NCI-H2171 (cell line): Measurements from ENCODE around the gene WSB2.

Experiments used
- DNase-seq: peaks from one replicate; lab custom pipeline; 2025; lab: John Stamatoyannopoulos, UW

The WSB2 gene

DNA sequence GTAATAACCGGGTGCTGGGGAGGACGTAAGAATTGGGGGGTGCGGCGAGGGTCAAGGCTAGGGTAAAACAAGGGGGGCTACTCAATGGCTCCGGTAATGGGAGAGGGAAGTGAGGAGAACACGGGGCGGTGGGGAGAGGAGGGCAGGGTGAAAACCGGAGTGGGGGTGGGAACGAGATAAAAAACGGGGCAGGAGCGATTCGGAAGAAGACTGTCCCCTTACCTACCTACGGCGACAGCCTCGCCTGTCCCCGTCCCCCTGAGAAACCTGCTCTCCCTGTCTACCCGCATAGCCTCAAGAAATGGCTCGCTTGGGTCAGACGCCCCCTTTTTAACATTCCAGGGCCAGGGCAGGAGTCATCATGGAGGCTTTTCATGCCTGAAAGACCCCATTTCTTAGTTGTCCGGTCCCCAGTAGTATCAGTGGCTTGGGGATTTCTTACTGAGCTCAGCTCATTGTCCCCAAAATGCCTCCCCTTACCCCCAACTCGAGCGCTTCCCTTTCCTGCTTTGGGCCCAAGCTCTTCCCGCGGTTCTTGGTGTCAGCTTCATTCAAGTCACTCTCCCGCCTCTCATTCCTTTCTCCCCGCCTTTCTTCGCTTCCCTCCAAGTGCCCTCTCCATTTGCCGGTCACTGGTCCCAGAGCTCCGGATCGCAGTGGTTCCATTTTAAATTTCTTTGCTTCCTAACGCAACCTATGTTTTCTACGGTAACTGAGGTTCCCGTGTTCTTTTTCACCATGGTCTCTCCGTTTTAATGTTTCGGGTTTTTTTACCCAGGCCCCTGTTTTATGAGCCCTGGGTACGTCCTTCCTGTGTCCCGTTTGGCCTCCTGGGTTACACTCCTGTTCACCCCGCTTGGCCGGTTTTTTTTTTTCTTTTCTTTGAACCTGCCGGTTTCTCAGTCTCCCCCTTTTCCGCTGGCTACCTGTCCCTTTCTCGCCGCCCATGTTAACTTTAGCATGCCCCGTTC is 1.2 kb upstream of the WSB2 start:
- no peak for DNase-seq

DNA sequence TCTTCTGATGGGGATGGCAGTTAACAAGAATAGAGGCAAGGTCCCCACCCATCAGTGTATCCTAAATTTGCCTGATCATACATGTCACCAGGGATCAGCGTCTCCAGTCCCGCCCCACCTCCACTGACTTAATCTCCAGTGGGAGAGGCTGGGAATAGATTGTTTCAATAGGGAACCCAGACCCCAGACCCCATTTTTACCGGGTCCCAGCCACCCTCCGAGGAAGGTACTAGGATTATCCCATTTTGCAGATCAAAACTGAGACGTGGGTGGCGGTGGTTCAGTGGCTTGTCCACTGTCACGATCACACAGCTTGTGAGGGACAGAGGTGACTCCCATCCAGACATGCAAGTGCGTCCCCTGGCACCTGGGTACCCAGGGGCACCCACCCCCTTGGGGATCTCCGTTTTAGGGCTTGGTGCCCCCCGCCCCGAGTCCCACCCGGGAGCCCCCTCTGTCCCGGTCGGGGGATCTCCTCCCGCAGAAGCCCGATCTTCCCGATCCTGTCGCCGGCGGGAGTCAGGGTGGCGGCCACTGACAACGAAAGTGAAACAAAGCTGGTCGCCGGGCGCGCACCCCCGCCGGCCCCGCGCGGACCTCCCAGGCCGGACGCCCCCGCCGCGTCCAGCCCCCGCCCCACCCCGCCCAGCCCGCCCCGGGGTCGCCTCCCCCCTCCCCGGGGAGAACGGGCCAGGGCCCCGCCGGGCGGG is 523 bp downstream of the WSB2 start:
- no peak for DNase-seq

DNA sequence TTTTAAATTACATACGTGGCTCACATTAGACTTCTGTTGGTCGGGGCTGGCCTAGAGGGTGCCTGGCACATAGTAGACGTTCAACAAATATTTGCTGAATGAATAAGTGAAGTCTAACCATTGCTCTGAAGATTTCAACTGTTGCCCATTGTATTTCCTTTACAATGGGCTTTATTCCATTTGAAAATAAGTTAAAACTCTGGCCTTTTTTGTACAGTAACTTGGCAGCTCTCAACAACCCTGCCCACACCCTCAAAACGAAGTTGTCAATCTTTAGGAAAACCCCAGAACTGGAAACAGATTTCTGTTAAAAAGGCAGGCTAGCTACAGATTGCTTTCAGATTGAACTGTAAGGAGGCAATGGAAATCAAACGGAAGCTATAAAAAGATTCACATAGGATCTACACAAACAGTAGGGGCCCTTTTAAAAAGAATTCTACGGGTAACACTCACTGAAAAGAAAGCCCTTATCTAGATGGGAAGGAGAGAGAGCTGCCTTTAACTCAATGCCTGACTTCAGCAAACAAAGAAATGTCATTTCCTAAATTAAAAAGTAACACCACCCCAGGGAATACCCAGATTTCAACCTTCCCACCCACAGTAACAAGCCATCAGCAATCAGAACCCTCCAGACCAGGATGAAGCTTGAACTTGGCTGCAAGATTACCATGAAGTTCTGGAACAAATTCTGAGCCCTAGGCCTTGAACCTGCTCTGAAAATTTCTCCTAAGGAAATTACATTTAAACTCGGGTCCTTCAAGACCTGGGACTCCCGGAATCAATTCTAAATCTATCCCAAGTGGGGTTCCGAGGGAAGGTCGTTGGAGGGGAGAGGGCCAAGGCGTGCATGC is 1.4 kb downstream of the WSB2 start:
- DNase-seq = no peak

DNA sequence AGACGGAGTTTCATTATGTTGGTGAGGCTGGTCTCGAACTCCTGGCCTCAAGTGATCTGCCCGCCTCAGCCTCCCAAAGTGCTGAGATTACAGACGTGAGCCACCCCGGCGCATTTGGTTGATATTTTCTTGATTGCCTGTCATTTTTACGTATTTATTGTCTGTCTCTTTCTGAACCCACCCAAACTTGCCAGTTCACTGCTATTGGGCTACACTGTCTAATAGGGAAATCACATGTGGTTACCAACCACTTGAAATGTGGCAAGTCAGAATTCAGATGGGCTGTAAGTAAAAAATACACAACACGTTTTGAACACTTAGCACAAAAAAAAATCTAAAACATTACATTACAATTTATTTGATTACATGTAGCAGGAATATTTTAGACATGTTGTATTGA is 2.1 kb downstream of the WSB2 start:
- DNase-seq = no peak

DNA sequence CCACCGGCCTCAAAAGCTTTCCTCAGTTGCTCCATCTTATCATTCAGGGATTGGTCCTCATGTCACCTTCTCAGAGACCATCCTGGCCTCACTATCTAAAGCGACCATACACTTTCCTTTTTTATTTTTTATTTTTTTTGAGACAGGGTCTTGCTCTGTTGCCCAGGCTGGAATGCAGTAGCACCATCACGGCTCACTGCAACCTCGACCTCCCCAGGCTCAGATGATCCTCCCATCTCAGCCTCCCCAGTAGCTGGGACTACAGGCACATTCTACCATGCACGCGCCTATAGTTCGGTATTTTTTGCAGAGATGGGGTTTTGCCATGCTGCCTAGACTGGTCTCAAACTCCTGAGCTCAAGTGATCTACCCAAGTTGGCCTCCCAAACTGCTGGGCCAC is 2.8 kb downstream of the WSB2 start:
- DNase-seq = no peak

DNA sequence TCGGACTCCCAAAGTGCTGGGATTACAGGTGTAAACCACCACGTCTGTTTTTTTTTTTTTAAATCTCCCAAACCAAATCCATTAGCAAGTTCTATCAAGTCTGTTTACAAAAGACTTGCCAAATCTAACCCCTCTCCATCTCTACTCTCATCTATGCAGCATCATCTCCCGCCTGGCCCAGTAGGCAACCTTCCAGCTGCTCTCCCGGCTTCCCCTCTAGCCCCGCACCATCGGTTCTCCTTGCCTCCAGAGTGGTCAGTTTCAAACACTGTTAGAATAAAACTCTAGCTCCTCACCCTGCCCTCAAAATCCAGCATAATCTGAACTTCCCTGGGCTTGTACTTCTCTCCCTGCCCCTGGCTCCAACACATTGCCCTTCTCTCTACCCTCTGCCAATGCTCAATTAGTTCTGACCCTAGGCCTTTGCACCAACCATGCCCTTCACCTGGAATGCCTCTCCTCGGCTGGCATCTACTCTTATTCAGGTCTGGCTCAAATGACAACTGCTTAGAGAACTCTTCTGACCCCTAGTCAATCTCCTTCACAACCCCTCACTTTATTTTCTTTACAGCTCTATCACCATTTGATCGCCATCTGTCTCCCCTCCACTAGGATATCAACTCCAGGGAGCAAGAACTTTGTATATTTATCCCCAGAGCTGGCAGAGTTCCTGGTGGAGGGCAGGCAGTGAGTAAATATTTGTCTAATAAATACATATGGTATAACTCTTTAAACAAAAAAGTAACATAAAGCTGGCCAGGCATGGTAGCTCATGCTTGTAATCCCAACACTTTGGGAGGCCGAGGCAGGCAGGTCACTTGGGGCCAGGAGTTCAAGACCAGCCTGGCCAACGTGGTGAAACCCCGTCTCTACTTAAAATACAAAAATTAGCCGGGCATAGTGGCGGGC is 4.9 kb downstream of the WSB2 start:
- DNase-seq = peak; percentile 18

DNA sequence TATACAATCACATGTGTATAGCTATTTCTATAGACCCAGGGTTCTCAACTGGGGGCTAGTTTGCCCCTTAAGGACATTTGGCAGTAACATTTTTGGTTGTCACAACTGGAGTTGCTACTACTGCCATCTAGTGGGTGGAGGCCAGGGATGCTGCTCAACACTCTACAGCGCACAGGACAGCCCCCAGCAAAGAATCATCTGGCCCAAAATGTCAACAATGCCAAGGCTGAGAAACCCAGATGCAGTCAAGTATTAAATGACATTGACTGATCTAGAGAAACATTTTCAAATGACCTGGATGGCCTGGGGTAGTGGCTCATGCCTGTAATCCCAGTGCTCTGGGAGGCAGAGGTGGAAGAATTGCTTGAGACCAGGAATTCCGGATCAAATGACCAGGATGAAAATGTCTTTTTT is 5.8 kb downstream of the WSB2 start:
- peak; percentile 52 for DNase-seq

DNA sequence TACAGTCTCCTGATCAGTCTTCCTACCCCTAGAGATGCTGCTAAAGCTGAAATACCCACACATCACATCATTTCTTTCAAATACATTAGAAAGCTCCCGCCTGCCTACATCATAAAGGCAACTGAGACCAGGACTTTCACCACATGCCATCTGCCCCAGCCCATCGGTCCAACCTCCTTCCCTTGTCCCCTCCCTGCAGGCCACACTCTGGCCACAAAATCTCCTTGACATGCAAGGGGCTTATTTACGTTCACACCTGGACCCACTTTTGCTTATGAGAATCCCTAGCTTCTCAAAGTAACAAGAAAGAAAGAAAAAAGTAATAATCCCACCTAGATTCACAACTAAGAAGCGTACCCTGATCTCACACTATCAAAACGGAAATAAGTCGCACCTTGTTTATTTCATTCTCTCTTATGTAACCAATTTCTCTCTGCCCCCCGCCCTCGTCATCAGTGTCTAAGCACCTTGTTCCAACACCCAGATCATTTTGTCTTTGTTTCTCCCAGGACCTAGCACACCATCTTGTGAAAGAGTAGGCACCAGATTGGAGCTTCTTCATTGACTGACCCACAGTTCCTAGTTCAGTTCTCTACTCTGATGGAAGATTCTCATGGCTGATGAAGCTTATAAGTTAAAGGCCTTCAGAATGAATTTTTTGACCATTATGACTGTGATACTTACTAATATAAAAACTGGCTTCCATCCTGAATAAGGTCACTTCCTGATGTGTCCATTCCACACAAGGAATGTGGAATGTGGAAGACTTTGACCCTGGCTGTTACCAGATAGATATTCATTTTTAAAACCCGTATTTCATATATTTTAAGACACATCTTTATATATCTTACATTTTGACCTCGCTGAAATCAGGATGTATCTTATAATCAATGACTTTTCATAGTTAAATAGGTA is 7.7 kb downstream of the WSB2 start:
- no peak for DNase-seq

DNA sequence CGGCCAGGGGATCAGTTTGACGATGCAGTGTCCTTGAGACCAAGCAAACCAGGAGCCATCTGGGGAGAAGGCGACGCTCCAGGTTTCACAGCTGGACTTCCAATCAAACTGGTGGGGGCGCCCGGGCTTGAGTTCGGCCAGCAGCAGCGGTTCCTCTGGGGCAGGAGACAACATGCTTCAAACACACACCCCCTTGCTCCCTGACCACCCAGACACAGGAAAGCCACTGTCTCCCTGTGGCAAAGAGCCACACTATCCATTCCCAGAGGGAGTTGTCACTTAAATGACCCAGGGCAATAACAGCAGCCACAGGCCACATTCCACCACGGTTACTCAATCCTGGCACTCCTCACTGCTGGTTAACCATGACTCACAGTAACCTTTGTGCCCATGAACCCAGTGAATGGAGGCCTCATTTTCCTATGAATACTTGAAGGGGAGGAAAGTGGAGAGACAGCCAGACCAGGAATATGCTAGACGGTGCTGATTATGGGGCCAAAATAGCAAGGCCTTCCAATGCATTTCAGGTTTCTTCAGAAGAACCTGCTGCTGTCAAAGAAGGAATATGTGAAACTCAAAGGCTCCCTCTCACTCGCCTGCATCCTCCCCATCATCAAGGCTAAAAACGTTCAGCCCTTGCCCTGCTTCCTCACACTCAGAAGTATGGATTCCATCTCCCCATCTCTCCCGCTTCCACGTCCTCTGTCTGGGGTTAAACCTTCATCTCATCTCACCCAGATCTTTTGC is 8.5 kb downstream of the WSB2 start:
- DNase-seq = no peak

DNA sequence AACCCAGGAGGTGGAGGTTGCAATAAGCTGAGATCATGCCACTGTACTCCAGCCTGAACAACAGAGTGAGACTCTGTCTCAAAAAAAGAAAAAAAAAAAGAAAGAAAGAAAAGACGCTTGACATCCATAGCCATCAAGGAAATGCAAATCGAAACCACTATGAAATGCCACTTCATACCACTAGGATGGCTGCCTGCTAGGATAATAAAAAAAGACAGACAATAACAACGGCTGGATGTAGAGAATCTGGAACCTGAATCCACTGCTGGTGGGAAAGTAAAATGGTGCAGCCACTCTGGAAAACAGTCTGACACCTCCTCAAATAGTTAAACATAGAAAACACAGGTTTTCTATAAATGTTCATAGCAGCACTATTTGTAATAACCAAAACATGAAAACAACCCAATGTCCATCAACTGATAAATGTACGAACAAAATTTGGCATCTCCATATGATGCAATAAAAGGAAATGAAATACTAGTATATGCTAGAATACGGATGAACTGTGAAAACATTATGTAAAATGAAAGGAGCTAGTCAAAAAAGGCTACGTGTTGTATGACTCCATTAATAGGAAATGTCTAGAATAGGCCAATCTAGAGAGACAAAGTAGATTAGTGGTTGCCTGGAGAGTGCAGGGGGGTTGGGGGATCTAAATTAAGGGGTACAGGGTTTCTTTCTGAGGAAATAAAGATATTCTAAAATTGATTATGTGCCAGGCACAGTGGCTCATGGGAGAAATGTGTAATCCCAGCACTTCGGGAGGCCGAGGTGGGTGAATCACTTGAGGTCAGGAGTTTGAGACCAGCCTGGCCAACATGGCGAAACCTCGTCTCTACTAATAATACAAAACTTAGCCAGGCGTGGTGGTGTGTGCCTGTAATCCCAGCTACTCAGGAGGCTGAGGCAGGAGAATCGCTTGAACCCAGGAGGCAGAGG is 9.7 kb downstream of the WSB2 start:
- no peak for DNase-seq

DNA sequence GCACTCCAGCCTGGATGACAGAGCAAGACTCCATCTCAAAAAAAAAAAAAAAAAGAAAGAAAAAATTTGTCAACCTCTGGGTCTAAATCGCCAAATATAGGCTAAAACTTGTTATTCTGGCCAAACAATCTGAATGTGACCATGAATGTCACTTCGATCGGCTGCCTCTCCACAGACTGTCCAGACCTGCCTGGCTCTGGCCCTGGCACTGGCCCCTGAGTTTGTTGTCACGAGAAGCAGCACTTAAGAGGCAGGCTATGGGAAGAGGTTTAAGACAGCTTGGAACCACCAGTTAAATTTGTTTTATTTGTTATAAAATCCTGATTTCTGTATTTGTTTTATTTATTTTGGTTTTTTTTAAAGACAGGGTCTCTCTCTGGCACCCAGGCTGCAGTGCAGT is 14.5 kb downstream of the WSB2 start:
- no peak for DNase-seq

DNA sequence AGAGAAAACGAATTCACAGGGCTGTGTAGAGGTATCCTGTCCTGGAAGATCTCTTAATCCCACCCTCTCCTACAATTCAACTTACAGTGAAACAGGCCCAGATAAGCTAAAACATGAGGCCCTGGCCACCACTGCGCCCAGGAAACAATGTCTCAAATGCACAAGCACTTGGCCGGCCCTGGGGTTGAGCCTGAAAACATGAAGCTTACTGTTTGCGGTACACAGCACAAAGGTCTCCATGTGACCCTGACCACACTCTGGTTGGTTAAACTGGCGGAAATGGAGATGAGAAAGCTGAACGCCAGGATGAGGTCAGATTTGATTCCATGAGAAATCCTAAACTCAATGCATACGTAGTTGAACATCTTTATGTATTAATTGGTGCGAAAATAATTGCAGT is 16.4 kb downstream of the WSB2 start:
- DNase-seq = no peak

DNA sequence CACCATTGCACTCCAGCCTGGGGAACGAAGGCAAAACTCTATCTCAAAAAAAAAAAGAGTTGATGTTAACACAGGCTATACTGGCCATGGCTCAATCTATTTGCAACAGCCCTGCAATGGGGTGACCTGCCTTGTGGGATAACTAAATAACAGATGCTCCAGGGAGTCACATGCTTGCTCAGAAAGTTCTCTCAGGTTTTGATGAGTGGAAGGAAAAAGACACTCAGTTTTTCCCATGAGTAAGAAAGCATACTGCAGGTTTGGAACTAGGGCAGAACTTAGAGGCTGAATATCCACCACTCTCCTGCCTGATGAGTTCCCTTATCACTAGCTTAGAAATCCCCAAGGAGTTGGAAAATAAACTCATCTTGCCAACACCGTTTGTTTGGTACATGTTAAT is 16.9 kb downstream of the WSB2 start:
- DNase-seq = no peak

DNA sequence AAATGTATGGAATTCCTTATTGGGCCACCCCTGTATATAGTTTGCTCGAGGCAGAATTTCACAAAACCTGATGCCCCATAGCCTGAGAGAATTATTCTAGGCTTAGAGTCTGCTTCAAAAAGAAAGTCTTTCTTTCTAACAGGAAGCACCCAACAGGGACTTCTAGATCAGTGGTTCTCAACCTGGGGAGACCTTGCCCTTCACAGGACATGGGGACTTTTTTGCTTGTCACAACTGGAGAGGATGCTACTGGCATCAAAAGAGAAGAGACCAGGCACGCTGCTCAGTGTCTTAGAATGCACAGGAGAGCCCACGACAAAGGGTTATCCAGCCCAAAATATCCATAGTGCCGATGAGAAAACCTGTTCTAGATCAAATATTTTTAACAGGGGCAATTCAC is 18.9 kb downstream of the WSB2 start:
- no peak for DNase-seq

DNA sequence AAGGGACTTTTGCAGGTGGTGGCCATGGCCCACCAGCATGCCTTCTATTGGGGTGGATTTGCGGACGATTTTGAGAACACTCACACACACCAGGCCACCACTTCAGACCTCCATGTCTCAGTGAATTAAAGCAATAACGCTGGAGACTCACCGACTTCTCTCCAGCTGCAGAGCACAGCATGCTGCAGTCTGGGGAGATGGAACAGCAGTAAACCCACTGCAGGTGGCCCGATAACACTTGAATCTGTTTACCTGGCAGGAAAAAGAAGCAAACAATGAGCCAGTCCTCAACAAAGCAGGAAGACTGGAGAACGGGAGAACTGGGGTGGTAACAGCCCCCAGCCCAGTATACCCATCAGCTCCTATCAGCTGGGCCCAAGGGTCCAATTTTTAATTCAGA is 22.8 kb downstream of the WSB2 start:
- no peak for DNase-seq

DNA sequence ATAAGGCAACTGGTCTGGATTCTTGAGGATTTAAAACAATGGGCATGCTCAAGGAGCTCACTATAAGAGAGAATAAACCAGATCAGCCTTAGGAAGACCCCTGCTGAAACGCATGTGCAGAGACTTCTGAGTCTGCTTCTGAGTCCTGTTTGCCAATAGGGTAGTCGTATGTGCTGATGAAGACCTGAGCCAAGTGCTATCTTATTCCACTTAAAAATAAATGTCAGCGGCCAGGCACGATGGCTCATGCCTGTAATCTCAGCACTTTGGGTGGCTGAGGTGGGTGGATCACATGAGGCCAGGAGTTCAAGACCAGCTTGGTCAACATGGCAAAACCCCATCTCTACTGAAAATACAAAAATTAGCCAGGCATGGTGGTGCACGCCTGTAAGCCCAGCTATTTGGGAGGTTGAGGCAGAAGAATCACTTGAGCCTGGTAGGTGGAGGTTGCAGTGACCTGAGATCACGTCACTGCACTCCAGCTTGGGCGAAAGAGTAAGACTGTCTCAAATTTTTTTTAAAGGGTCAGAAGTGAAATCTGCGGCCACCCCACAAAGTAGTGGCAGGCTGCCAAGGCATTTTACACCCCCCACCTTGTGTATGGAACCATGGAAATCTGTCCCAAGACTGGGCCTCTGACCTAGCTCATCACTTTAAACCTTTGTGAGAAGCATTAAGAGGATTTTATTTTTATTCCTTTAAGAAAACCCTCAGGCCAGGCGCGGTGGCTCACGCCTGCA is 24.1 kb downstream of the WSB2 start:
- DNase-seq = no peak

DNA sequence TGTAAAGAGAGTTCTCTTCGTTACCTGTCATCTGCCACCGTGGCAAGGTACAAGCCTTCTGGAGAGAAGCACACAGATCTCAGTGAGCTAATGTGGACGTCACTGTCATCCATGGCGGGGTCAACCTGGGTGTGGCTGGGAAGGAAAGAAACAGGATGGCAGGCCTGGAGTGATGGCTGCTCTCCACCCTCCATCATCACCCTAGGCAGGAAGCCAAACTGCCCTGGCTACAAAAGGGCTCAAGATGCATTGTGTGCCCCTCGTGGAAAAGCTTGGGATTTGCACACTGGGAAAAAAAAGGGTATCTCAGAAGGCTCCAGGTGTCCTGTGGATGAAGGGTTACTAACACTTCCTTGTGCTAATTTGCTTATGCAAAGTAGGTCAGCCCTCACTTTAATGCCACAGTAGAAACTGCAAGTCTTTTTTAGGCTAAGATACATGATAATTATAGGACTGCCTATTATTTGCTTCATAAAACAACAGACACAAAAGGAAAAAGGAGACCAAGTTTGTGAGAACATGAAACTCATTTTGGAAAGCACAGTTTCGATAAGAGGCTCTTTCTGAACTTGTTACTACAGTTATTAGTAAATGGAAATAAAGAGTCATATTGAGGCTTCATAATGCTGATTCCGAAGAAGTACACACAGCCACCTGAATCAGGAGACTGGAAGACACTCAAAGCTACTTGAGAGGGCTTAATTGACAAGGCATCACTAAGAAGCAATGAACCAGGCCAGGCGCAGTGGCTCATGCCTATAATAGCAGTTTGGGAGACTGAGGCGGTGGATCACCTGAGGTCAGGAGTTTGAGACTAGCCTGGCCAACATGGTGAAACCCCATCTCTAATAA is 25.6 kb downstream of the WSB2 start:
- DNase-seq = no peak
